MM.1S (cell line): ENCODE results near the gene LIPG.

Source experiments
- EZH2 ChIP-seq: fragments of 300-600 bp; sonication (generic); optimal IDR thresholded peaks from 2 replicates; pipeline ENCODE3; 2017; ENCODE audit warnings: low read depth, mild to moderate bottlenecking, antibody characterized with exemption, low read length, mixed read lengths
- TF ChIP-seq, protein P1 (sequence below): fragments of 300-600 bp; sonication (generic); IDR thresholded peaks from 2 replicates; pipeline ENCODE4 v1.5.1; 2016; ENCODE audit warnings: antibody characterized with exemption, low read length, mixed read lengths

DNA sequence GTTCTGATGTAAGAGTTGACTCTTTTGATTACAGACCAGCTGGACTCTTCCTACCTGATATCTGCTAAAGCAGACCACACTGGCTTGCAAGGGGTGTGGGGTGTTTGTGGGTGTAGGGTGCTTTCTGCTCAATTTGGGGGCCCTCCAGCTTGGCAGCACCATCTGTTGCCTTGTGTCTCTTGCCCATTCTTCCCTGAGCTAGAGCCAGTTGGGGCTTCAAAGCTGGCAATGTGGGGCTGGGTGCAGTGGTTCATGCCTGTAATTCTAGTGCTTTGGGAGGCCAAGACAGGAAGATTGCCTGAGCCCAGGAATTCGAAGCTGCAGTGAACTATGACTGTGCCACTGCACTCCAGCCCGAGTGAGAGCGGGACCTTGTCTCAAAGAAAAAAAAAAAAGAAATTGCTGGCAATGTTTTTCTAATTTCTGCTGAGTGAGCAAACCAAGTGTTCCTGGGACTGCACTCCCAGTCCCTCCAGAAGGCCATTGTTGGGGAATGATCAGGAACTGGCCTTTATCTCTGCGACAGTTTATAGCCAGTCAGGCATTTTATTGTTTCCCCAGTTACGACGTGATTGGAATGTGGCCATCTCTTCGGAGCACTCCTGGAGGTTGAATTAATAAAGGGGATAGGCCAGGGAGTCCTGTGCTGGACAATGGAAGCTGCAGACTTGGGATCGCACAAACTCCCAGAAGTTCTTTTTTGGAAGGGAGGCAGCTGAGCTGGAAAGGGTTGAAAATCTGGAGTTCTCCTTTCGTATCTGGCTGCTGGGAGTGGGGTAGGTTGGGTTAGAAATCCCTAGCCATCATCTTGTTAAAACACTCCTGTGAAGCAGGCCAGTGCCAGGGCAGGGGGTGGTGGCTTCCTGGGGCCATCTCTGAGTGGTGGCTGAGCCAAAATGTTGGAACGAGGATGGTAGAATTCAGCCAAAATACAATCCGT lies 57.2 kb downstream of the LIPG start:
- TF ChIP-seq, protein P1, sequence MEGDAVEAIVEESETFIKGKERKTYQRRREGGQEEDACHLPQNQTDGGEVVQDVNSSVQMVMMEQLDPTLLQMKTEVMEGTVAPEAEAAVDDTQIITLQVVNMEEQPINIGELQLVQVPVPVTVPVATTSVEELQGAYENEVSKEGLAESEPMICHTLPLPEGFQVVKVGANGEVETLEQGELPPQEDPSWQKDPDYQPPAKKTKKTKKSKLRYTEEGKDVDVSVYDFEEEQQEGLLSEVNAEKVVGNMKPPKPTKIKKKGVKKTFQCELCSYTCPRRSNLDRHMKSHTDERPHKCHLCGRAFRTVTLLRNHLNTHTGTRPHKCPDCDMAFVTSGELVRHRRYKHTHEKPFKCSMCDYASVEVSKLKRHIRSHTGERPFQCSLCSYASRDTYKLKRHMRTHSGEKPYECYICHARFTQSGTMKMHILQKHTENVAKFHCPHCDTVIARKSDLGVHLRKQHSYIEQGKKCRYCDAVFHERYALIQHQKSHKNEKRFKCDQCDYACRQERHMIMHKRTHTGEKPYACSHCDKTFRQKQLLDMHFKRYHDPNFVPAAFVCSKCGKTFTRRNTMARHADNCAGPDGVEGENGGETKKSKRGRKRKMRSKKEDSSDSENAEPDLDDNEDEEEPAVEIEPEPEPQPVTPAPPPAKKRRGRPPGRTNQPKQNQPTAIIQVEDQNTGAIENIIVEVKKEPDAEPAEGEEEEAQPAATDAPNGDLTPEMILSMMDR: no peak
- TF ChIP-seq EZH2: no peak
